Activated CD8-positive, alpha-beta memory T cell treated with anti-CD3 and anti-CD28 coated beads, Interleukin-2, amount 10 ng/mL, durations not matched to agents 7 days and 5 days (primary cell): ENCODE results near the gene SOX11. TPM values are rescaled to one million over a fixed set of nuclear protein-coding genes. Genes with fewer than 3 reads are reported as not detected.

Source experiments
- ATAC-seq: fragments of 150-1000 bp; cut with Tn5 transposase; one replicate; pipeline ENCODE4 v1.10.0; 2021; ENCODE audit warnings: moderate library complexity
- CTCF ChIA-PET: fragments of 350-600 bp; sonication (Branson Sonifier 250); formaldehyde crosslinking; loops from one replicate; lab custom pipeline; 2021; ENCODE audit warnings: antibody characterized with exemption; lab: Charles Lee
- DNase-seq: peaks from one replicate; pipeline ENCODE4 v3.0.0-alpha.2; 2020
- H3K27ac Mint-ChIP-seq: one replicate; pipeline ENCODE4 v1.8.0; 2021; ENCODE audit warnings: mild to moderate bottlenecking, mixed read lengths
- H3K27me3 Mint-ChIP-seq: one replicate; pipeline ENCODE4 v1.8.0; 2021; ENCODE audit warnings: mixed read lengths
- H3K36me3 Mint-ChIP-seq: one replicate; pipeline ENCODE4 v1.8.0; 2021; ENCODE audit warnings: mild to moderate bottlenecking, mixed read lengths
- H3K4me1 Mint-ChIP-seq: one replicate; pipeline ENCODE4 v1.8.0; 2021; ENCODE audit warnings: mixed read lengths
- H3K4me3 Mint-ChIP-seq: one replicate; pipeline ENCODE4 v1.8.0; 2021; ENCODE audit warnings: mild to moderate bottlenecking, moderate library complexity, mixed read lengths
- H3K9me3 Mint-ChIP-seq: one replicate; pipeline ENCODE4 v1.8.0; 2022; ENCODE audit warnings: low read depth, mixed read lengths
- total RNA-seq, 2 experiments: library from RNA; stranded (reverse); gene quantifications; one replicate each; pipeline ENCODE4 v1.2.3, GENCODE V29; 2021

Gene SOX11
- total RNA-seq, 2 experiments from 2014 or later: not detected

DNA sequence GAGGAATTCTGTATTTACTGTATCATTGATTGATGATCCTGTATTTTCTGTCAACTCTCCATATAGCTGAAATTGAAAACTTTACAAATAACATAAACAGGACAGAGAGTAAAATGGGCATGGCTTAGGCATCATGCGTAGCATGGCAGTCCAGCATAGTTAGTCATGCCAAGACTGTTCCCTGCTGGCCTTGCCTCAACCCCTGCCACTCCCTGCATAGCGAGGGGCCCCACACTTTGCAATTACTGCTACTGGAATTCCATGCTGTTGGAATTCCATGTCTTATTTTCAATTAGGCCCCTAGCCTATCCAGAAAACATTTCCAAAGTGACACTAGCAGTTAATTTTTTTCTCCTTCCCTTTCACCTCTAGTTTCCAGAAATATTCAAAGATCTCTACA lies 15.1 kb upstream of the SOX11 start:
- no peak for ATAC-seq
- H3K9me3 Mint-ChIP-seq: no peaks in the 10 kb centered on the region
- peaks cover 2% of the 10 kb centered on the region for H3K36me3 Mint-ChIP-seq
- H3K27me3 Mint-ChIP-seq: peaks cover 21% of the 10 kb centered on the region
- H3K4me1 Mint-ChIP-seq: no peaks in the 10 kb centered on the region
- H3K4me3 Mint-ChIP-seq: no peak overlapping the region
- CTCF ChIA-PET: no interaction called here
- DNase-seq: no peak
- no peak overlapping the region for H3K27ac Mint-ChIP-seq

DNA sequence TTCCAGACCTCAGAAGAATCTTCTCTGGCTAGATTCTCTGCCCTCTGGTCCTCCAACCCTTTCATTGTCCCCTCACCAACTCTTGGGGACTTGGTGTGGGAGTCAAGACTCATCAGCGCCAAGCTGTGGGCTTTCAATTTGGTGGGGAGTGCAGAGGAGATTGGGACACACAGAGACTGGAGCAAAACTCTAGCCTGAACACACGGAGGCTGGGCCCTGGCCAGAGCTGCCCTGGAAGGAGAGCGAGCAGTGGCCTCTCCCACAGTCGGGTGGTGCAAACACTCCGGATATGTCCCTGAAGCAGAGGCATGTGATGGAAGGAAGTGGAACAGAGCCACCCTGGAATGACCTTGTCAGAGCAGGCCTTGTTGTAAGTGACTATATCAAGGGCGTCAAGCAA lies 8.7 kb upstream of the SOX11 start:
- ATAC-seq (no peak), DNase-seq (no peak)
- Mint-ChIP-seq H3K36me3 (no peaks in the 10 kb centered on the region), H3K4me3 (no peak overlapping the region), H3K27me3 (no peaks in the 10 kb centered on the region), H3K9me3 (no peaks in the 10 kb centered on the region), H3K4me1 (no peaks in the 10 kb centered on the region), H3K27ac (no peak overlapping the region)
- CTCF ChIA-PET: no interaction called here

DNA sequence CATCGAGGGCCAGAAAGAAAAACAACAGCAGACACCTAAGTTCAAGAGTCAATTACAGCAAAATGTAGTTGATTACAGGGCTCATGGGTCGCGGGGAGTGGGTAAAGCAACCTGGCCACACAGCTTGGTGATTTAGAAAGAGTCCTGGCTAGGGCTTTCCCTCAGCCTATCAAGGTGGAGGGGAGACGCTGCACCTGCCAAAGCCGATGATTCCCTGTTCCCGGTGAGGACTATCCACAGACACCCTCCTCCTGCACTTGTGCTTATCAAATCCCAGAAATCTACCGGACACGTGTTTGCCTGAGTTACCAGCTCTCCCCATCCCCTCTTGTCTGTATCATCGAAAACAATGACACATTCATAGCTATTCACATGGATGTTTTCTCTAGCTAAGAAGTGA lies 7.0 kb upstream of the SOX11 start:
- CTCF ChIA-PET: no interaction called here
- DNase-seq (no peak), ATAC-seq (no peak)
- Mint-ChIP-seq H3K9me3 (no peaks in the 10 kb centered on the region), H3K27me3 (peaks cover 9% of the 10 kb centered on the region), H3K27ac (no peak overlapping the region), H3K36me3 (no peaks in the 10 kb centered on the region), H3K4me1 (no peaks in the 10 kb centered on the region), H3K4me3 (no peak overlapping the region)

DNA sequence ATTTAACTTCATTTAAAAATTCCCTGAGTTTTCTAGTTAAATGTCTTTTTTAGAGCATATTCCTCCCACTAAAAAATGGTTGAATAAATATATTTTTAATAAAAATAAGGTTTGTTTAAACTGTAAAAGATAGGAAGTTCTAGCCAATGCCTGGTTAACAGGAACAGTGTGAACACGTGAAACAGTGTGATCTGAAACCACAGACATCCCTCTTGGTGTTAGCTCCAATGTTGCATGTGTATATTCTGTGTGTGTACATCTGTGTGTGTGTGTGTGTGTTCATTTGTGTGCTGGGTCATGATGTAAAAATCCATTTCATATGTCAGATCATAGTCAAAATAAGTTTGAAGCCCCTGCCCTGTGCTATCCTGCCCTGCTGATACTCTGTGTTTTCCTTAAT lies 6.1 kb upstream of the SOX11 start:
- CTCF ChIA-PET: no interaction called here
- H3K36me3 Mint-ChIP-seq: peaks cover 2% of the 10 kb centered on the region
- H3K4me3 Mint-ChIP-seq: no peak overlapping the region
- H3K9me3 Mint-ChIP-seq: no peaks in the 10 kb centered on the region
- no peaks in the 10 kb centered on the region for H3K4me1 Mint-ChIP-seq
- no peak for ATAC-seq
- no peak for DNase-seq
- peaks cover 17% of the 10 kb centered on the region for H3K27me3 Mint-ChIP-seq
- H3K27ac Mint-ChIP-seq: no peak overlapping the region

DNA sequence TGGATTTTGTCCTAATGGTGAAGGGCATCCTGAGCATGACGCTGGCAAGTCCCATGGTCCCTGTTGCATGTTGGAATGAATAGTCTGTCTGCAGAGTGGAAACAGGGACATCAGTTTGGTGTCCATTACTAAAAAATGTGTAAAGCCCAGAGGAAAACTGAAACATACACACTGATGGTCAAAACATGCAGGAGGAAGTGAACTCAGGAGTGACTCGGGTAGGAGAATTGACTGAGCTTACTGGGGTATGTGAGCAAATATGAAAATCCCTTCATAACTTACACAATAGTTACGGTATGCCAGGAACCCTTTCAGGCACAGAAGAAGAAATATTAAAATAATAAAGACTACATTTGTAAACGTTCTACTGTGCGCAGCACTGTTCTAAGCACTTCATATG lies 5.6 kb upstream of the SOX11 start:
- no peak overlapping the region for H3K4me3 Mint-ChIP-seq
- H3K36me3 Mint-ChIP-seq: peaks cover 2% of the 10 kb centered on the region
- H3K27me3 Mint-ChIP-seq: peaks cover 20% of the 10 kb centered on the region
- H3K9me3 Mint-ChIP-seq: no peaks in the 10 kb centered on the region
- no peak overlapping the region for H3K27ac Mint-ChIP-seq
- peaks cover 1% of the 10 kb centered on the region for H3K4me1 Mint-ChIP-seq
- DNase-seq (no peak), ATAC-seq (no peak)
- CTCF ChIA-PET: no interaction called here

DNA sequence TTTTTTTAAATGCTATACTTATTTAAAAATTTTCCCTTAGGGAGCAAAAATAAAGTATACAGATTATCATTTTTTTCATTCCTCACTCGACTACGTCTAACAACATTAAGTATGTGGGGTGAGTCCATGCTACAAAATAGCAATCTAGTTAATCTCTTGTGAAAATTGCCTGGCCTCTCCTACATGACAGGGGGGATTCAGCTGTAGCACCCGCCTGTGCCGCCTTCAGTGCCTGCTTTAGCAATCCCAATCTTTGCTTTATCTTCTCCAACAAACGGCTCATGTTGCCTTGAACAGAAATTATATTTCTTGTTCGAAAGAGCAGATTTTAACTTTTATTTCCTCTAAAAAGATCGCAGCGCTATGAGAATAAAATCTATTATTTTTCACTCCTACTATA lies 2.4 kb upstream of the SOX11 start:
- CTCF ChIA-PET: no interaction called here
- H3K4me1 Mint-ChIP-seq: peaks cover 7% of the 10 kb centered on the region
- no peak for ATAC-seq
- peaks cover 42% of the 10 kb centered on the region for H3K27me3 Mint-ChIP-seq
- no peaks in the 10 kb centered on the region for H3K9me3 Mint-ChIP-seq
- H3K27ac Mint-ChIP-seq: no peak overlapping the region
- H3K4me3 Mint-ChIP-seq: no peak overlapping the region
- H3K36me3 Mint-ChIP-seq: peaks cover 8% of the 10 kb centered on the region
- DNase-seq: no peak

DNA sequence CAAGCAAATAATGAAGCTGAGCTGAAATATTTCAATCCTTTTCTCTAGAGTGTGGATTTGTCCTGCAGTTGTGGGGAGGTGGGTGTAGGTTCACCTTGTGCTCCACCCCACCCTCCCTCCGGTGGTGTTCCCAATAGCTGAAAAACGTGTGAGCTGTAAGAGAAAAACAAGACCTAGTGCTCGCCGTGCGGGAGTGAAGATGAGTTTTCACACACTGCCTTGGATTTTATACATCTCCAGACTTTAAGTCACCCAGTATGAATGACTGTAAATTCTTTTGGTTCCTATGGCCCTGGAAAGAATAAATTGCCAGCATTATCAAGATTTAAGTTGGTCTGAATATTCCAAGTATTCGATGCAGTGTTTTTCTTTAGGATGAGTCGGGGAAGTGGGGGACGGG lies 1.9 kb upstream of the SOX11 start:
- Mint-ChIP-seq H3K27ac (peak overlapping the region; percentile 54), H3K4me1 (peaks cover 7% of the 10 kb centered on the region), H3K4me3 (no peak overlapping the region), H3K36me3 (peaks cover 8% of the 10 kb centered on the region), H3K9me3 (no peaks in the 10 kb centered on the region), H3K27me3 (peaks cover 46% of the 10 kb centered on the region)
- no peak for DNase-seq
- CTCF ChIA-PET: no interaction called here
- ATAC-seq: no peak

DNA sequence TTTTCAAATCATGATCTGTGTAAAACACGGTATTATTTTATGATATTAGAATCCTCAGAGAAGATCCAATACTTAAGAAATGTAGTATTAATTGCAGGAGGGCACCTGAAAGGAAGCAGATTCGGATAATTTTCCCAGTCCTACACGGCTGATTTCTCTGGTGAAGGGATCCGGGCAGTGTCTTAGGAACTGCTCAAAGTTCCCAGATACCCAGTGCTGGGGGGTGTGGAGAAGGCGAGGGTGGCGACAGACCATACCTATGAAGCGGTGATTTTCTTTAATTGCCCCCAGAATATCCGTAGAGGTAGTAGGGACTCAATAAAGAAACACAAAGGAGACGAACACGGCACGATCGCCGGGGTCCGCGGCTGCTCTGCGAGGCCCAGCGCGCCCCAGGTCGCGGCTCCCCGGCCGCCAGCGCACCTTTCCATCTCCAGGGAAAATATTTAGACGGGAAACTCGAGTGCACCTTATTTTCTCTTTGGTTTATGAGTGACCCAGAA lies 1.4 kb upstream of the SOX11 start:
- no peak overlapping the region for H3K4me3 Mint-ChIP-seq
- no peaks in the 10 kb centered on the region for H3K9me3 Mint-ChIP-seq
- ATAC-seq (no peak), DNase-seq (no peak)
- peaks cover 11% of the 10 kb centered on the region for H3K36me3 Mint-ChIP-seq
- peaks cover 51% of the 10 kb centered on the region for H3K27me3 Mint-ChIP-seq
- H3K4me1 Mint-ChIP-seq: peaks cover 7% of the 10 kb centered on the region
- CTCF ChIA-PET: no interaction called here
- peak overlapping the region; percentile 54 for H3K27ac Mint-ChIP-seq

DNA sequence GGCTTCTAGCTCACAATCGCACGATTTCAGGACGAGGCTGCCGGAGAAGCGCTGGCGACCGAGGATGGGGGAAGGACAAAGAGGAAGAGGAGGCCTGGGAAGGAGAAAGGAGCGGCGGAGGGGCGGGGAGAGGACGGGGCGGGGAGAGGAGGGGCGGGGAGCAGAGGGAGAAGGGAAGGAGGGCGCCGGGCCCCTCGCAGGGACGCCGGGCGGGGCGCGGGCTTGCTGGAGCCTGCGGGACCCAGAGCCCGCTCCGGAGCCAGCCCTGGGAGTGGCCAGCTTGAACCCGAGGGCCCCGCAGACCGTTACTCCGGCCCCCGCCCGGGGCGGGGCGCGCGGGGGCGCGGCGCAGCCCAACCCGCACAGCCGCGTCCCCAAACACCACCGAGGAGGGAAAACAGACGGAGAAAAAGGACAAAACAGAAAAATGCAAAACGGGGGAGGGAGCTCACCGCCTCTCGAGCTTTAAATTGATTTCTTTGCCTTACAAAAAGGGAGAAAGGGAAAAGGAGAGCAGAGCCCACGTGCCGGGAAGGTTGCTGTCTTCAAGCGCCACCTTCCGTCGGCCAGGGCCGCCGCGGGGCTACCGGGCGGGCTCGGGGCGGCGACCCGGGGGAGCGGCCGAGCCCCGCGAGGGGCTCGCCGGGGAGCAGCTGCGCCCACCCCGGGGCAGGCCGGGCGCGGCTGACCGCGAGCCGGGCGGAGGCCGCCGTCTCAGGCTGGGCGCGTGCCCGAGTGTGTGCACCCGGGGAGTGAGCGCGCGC lies 781 bp upstream of the SOX11 start:
- CTCF ChIA-PET: no interaction called here
- H3K36me3 Mint-ChIP-seq: peaks cover 12% of the 10 kb centered on the region
- H3K27ac Mint-ChIP-seq: peak overlapping the region; percentile 61
- DNase-seq: no peak
- H3K4me1 Mint-ChIP-seq: peaks cover 8% of the 10 kb centered on the region
- H3K27me3 Mint-ChIP-seq: peaks cover 55% of the 10 kb centered on the region
- H3K9me3 Mint-ChIP-seq: no peaks in the 10 kb centered on the region
- ATAC-seq: no peak
- no peak overlapping the region for H3K4me3 Mint-ChIP-seq

DNA sequence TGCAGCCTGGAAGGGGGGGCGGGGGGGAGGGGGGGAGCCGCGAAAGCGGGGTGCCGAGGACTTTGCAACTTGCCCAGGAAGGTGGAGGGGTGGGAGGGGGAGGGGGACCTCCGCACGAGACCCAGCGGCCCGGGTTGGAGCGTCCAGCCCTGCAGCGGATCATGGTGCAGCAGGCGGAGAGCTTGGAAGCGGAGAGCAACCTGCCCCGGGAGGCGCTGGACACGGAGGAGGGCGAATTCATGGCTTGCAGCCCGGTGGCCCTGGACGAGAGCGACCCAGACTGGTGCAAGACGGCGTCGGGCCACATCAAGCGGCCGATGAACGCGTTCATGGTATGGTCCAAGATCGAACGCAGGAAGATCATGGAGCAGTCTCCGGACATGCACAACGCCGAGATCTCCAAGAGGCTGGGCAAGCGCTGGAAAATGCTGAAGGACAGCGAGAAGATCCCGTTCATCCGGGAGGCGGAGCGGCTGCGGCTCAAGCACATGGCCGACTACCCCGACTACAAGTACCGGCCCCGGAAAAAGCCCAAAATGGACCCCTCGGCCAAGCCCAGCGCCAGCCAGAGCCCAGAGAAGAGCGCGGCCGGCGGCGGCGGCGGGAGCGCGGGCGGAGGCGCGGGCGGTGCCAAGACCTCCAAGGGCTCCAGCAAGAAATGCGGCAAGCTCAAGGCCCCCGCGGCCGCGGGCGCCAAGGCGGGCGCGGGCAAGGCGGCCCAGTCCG lies 540 bp downstream of the SOX11 start:
- H3K9me3 Mint-ChIP-seq: no peaks in the 10 kb centered on the region
- CTCF ChIA-PET: no interaction called here
- DNase-seq (no peak), ATAC-seq (no peak)
- H3K4me3 Mint-ChIP-seq: no peak overlapping the region
- H3K27me3 Mint-ChIP-seq: peaks cover 62% of the 10 kb centered on the region
- peaks cover 13% of the 10 kb centered on the region for H3K36me3 Mint-ChIP-seq
- H3K4me1 Mint-ChIP-seq: peaks cover 8% of the 10 kb centered on the region
- H3K27ac Mint-ChIP-seq: peak overlapping the region; percentile 64

DNA sequence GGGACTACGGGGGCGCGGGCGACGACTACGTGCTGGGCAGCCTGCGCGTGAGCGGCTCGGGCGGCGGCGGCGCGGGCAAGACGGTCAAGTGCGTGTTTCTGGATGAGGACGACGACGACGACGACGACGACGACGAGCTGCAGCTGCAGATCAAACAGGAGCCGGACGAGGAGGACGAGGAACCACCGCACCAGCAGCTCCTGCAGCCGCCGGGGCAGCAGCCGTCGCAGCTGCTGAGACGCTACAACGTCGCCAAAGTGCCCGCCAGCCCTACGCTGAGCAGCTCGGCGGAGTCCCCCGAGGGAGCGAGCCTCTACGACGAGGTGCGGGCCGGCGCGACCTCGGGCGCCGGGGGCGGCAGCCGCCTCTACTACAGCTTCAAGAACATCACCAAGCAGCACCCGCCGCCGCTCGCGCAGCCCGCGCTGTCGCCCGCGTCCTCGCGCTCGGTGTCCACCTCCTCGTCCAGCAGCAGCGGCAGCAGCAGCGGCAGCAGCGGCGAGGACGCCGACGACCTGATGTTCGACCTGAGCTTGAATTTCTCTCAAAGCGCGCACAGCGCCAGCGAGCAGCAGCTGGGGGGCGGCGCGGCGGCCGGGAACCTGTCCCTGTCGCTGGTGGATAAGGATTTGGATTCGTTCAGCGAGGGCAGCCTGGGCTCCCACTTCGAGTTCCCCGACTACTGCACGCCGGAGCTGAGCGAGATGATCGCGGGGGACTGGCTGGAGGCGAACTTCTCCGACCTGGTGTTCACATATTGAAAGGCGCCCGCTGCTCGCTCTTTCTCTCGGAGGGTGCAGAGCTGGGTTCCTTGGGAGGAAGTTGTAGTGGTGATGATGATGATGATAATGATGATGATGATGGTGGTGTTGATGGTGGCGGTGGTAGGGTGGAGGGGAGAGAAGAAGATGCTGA lies 1.4 kb downstream of the SOX11 start:
- H3K4me3 Mint-ChIP-seq: peak overlapping the region; percentile 1
- CTCF ChIA-PET: no interaction called here
- peaks cover 8% of the 10 kb centered on the region for H3K4me1 Mint-ChIP-seq
- H3K27ac Mint-ChIP-seq: peak overlapping the region; percentile 45
- DNase-seq: no peak
- H3K36me3 Mint-ChIP-seq: peaks cover 14% of the 10 kb centered on the region
- no peak for ATAC-seq
- H3K27me3 Mint-ChIP-seq: peaks cover 69% of the 10 kb centered on the region
- H3K9me3 Mint-ChIP-seq: no peaks in the 10 kb centered on the region

DNA sequence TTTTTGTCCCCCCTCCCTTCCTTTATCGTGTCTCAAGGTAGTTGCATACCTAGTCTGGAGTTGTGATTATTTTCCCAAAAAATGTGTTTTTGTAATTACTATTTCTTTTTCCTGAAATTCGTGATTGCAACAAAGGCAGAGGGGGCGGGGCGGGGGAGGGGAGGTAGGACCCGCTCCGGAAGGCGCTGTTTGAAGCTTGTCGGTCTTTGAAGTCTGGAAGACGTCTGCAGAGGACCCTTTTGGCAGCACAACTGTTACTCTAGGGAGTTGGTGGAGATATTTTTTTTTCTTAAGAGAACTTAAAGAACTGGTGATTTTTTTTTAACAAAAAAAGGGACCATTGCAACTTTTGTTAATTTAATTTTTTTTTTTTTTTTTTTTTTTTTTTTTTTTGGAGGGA lies 2.1 kb downstream of the SOX11 start:
- Mint-ChIP-seq H3K36me3 (peaks cover 14% of the 10 kb centered on the region), H3K4me3 (no peak overlapping the region), H3K4me1 (peaks cover 8% of the 10 kb centered on the region), H3K27me3 (peaks cover 70% of the 10 kb centered on the region), H3K27ac (peak overlapping the region; percentile 45), H3K9me3 (no peaks in the 10 kb centered on the region)
- CTCF ChIA-PET: no interaction called here
- no peak for DNase-seq
- ATAC-seq: no peak

DNA sequence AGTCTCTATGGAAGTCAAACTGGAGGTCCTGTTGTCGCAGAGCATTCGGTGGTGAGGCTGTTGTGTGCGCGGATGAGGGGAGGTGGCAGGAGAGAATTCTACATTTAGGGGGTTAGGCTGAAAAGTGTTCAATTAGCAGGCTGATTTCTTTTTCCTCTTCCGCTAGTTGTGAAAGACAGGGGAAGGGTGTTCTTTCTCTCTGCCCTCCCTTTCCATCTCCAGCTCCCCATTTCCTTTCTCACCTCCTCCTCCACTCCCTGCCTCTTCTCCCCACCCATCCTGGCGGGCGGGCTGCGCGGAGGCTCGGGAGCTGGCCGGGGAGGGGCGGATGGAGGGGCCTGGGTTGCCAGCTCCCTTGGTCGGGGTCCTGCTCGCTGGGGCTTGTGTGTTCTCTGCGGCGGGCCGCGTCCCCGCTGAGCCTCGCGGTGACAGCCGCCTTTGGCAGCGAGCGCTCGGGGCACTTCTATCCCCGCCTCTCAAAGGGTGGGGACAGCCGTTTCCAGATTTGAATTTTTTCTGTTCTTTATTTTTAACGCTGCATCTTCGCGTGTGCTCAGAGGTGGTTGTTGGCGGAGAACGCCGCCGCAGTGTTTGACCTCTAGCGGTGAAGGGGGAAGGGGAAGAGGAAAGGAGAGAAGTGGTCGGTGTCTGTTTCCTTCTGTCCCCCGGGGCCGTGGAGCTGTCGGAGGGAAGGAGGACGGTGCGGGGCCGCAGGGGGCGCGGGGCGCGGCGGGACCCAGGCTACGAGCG lies 3.6 kb downstream of the SOX11 start:
- CTCF ChIA-PET: interaction anchor here (0.6 kb wide), 1 partner anchor 584 kb away, joined by 3 read pairs; no protein-coding TSS in a partner anchor
- H3K4me1 Mint-ChIP-seq: peaks cover 8% of the 10 kb centered on the region
- H3K9me3 Mint-ChIP-seq: no peaks in the 10 kb centered on the region
- ATAC-seq (no peak), DNase-seq (no peak)
- H3K27ac Mint-ChIP-seq: no peak overlapping the region
- no peak overlapping the region for H3K4me3 Mint-ChIP-seq
- H3K36me3 Mint-ChIP-seq: peaks cover 12% of the 10 kb centered on the region
- peaks cover 58% of the 10 kb centered on the region for H3K27me3 Mint-ChIP-seq
